Kidney glomerular epithelial cell (primary cell): ENCODE results near the gene SMAD3.
"Not testable (repeated sequence)": the region's sequence is repeated elsewhere in the genome, so short reads cannot be mapped to it uniquely, and the experiment has no call there.

ENCODE experiments used
- DNase-seq: peaks from one replicate; lab custom pipeline; 2025; lab: John Stamatoyannopoulos, UW

SMAD3 gene

GRCh38 chr15:67063689-67064606, 1.5 kb upstream of the SMAD3 start:
- DNase-seq, result no peak

DNA sequence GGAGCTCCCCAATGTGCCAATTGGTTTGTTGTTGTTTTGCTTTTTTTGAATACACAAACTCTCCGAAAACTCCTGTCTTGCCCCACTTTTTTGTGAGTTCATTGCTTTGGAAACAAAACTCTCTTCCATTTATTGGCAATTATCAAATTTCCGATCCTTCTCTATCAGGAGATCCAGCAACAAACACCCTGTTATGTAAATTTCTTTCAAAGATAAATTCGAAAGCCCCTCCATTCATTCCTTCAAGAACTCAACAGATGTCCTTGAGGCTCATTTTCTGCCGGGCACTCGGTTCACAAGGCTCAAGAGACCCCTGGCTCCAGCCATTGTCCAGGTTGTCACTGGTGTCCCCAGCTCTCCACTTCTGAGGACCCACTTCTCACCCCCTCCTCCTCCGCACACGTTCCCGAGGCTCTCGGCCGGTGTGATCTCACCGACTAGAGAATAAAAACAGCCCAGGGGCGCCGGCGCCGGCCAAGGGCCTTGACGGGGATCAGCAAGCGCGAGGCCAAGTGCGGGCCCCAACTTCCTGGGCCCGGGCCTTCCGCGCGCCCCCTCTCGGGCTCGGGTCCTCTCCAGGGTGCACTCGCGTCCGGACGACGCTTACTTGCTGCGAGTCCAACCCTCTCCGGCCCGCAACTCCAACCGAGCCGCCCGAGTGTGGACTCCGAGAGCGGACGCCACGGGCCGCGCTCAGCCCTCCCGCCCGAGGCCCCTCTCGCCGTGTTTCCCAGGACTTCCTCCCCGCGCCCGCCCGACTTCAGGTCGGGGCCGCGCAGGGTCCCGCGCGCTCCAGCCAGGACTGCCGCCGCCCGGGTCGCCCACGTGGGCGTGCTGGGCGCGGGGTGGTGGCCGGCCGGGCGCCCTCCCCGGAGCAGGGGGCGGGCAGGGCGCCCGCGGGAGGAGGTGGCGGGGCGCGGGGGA, 533 bp upstream of the SMAD3 start:
- DNase-seq, result no peak

DNA sequence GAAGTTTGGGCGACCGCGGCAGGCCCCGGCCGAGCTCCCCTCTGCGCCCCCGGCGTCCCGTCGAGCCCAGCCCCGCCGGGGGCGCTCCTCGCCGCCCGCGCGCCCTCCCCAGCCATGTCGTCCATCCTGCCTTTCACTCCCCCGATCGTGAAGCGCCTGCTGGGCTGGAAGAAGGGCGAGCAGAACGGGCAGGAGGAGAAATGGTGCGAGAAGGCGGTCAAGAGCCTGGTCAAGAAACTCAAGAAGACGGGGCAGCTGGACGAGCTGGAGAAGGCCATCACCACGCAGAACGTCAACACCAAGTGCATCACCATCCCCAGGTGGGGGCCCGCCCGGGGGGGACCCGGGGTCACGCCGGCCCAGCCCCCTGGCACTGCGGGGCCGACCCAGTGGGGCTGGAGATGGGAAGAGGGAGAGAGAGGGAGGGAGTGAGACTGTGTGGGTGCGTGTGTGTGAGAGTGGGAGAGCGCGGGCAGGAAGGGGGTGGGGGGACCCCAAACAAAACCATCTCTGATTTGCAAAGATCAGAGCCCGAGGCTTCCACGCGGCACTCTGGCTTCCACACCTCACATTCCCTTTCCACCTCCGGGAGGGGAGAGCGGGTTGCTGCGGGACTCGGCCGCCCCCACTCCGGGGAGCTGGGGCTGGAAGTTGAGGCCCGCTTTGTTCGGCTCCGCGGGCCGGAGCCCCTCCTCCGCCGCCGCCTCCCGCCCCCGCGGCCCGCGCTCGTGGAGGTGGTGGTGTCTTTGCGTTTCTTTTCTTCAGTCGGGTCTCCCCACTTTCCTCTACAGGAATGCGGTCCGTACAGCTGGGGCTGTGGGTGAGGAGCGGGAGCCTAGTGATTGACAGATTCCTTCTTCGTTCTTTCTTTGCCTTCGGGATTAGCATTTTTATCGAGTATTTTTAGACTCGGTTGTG, 898 bp downstream of the SMAD3 start:
- DNase-seq, result no peak

DNA sequence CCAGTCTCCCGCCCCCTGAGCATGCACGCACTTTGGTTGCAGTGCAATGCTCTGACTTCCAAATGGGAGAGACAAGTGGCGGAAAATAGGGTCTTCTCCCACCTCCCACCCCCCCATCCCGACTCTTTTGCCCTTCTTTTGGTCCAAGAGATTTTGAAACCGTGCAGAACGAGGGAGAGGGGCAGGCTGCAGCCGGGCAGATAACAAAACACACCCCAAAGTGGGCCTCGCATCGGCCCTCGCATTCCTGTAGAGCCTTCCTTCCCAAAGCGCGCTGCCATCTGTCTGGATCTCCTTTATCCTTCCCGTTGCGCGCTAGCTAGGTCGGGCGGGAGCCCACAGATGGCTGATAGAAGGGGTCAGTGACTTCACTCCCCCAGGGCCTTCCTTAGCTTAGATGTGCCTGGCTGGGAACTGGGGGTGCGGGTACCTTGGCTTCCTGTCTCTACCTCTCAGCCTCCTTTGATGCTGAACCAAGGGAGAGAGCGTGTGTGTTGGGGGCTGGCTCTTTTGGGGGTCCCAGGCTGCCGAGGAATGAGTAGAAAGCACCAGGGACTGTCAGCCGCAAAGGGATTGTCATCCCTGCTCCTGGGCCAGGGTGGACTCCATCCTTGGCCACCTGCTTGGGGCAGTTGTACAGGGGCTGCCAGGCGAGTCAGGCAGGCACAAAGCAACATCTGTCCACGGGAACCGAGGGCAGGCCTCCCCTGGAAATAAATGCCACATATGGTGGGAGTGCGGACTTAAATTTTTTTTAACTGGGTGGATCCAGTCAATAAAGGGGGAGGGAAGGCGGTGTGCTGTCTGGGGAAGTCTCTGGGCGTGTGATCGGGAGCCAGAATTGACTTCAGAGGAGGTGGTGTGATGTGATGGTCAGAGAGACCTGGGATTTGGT, 1.8 kb downstream of the SMAD3 start:
- DNase-seq, result no peak

- no peak for DNase-seq
These were observed 2.6 kb downstream of the SMAD3 start for GRCh38 chr15:67067930-67068551.

- no peak for DNase-seq
These were observed 3.5 kb downstream of the SMAD3 start for GRCh38 chr15:67068710-67069400.

GRCh38 chr15:67070150-67070549, 4.7 kb downstream of the SMAD3 start:
- no peak for DNase-seq

- no peak for DNase-seq
These were observed 5.7 kb downstream of the SMAD3 start for GRCh38 chr15:67070892-67071664.

DNA sequence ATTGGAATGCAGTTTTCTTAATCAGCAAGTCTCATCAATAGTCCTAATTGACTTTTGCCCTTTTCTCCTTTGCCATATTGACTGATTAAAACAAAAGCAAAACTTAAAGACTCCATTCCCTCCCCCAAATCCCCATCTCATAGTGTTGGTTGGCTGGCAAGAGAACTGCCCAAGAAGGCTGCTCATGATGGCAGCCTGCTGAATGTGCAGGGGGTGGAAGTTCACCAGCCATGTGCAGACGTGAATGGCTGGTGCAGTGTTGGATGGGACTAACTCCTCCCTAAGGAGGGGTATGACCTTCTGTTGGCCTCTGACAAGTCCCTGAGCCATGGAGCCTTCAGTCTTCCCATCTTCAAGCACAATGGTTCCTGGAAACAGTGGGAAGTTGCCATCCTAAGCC, 7.0 kb downstream of the SMAD3 start:
- no peak for DNase-seq

GRCh38 chr15:67072958-67073357, 7.6 kb downstream of the SMAD3 start:
- DNase-seq, result no peak

DNA sequence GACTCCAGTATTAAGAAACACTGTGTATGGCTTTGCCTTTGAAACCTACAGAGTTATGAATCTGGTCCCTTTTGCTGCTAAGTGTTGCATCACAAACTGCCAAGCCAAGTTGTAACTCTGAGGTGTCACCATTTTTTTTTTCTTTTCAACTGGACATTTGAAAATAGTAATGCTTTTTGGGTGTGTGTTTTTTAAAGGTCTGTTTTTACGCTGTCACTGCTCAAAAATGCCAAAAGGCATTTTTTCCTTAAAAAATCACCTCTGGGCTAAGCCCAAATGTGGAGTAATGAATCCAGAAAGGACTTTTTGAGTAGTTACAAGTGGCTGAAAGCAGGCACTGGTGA, 9.5 kb downstream of the SMAD3 start:
- no peak for DNase-seq

DNA sequence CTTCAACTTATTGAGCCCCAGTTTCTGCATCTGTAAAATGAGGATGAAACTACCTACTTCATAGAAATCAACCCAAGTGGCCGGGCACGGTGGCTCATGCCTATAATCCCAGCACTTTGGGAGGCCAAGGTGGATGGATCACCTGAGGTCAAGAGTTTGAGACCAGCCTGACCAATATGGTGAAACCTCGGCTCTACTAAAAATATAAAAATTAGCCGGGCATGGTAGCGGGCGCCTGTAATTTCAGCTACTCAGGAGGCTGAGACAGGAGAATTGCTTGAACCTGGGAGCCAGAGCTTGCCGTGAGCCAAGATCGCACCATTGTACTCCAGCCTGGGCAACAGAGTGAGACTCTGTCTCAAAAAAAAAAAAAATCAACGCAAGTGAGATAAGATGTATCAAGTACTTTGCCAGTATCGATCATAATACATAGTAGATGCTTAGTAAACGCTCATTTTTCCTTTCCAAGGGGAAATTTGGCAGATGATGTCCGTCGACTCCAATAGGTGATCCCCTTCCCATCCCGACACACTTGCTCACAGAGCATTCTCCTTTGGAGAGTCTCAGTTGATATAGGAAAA, 10.2 kb downstream of the SMAD3 start:
- not testable (repeated sequence) for DNase-seq

DNA sequence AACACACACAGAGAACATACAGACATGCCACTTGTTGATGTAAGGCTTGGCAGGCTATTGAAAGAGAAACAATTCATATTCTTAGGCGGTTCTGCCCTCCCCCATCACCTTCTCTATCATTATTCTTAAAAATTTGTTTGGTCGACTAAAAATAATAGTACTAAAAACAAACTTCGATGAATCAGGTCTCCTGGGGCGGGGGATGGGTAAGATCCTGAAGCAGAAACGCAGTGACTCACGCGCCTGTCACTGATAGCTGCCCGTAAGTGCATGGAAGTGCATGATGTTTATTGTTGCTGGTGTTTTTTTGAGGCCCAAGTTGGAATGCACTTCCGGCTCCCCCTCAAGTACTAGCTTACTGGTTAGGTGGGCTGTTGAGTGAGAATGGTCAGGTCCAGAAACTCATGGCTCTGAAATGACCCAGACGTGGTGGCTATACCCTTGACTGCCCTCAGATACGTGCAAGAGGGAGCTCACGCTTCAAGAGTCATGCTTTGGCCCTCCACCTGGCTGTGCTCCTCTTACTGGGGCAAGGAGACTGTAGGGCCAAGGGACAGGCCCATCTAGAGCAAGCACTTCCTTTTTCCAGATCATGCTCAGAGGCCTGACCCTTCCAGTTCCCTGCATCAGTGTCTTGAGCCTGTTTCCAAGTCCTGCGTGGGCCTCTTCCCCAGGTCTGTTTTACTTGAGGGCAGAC, 10.9 kb downstream of the SMAD3 start:
- peak; percentile 84 for DNase-seq

GRCh38 chr15:67077641-67078215, 12.3 kb downstream of the SMAD3 start:
- DNase-seq, result no peak

DNA sequence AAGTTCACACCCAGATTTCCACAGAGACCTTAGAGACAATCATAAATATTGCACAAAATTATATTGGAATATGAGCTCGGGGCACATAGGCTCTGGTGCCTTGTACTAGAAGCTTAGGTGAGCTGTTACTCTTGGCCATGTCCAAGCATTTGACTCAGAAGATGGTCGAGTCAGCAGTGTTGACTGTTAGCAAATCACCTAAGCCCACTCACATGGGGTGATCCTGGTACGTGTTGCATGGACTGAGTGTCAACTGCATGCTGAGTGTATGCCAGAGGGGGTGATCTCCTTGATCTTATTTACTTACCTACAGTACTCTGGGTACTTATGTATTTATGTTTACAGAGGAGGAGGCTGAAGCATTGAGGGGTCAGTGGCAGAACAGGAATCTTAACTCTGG, 14.0 kb downstream of the SMAD3 start:
- DNase-seq, result no peak

GRCh38 chr15:67080118-67080899, 14.9 kb downstream of the SMAD3 start:
- DNase-seq, result no peak

DNA sequence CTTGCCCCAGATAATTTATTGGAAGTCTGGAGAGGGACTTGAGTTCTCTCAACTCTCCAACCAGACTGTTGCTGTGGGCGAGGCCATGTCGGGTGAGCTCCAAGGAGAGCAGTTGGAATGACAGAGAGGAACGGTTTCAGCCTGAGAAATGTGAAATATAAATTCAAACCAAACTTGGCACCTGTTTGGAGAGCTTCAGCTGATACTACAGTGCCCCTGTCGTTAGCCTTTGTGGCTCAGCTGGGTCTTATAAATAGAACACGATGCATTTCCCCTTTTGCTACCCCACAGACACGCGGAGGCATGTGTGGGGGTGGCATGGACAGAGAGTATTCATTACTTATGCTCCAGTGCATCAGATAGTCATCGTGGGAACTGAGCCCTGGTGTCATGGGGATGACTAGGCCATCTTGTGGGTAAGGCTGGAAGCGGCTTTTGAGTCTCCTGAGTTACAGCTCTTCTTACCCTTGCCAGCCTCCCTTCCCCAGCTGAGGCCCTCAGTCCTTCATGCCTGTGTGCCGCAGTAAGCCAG, 15.6 kb downstream of the SMAD3 start:
- DNase-seq, result peak; percentile 76
